Mammary epithelial cell (primary cell): Measurements from ENCODE around the gene SLIT3.

Experiments used
- CTCF ChIP-seq, 2 donors: IDR thresholded peaks in 1 of 2; conservative IDR thresholded peaks in 1 of 2; 2 replicates each; pipeline ENCODE4 v1.5.1; 2011 to 2012; ENCODE audit warnings: inconsistent platforms in 2 of 2, low read length in 2 of 2, mild to moderate bottlenecking in 2 of 2, control low read depth in 1 of 2, low read depth in 1 of 2; ENCODE audit not compliant: insufficient read depth in 1 of 2; ENCODE audit errors: extremely low read depth in 1 of 2
- EZH2 ChIP-seq: IDR thresholded peaks from 2 replicates; pipeline ENCODE4 v1.6.1; 2012; ENCODE audit warnings: low read length, inconsistent platforms, borderline replicate concordance

GRCh38 chr5:169015991-169016390 lies 284.9 kb downstream of the SLIT3 start:
- TF ChIP-seq CTCF (conservative IDR thresholded peaks at IDR 0.05 in 1 of 2, IDR thresholded peaks at IDR 0.05 in 1 of 2; ENCODE audit: extremely low read depth in 1 of 2, insufficient read depth in 1 of 2, low read depth in 1 of 2, low read length in 2 of 2) (no peak), EZH2 (no peak)
